Measurements from ENCODE around the gene ELOVL6. TPM values are rescaled to one million over a fixed set of nuclear protein-coding genes. Genes with fewer than 3 reads are reported as not detected.
"Not testable (repeated sequence)": the region's sequence is repeated elsewhere in the genome, so short reads cannot be mapped to it uniquely, and the experiment has no call there.

ELOVL6 gene
- total and polyA plus RNA-seq, 4 donors: 19.5 to 38.8 (median 37.5) TPM

GRCh38 chr4:110076828-110077227 lies 121.6 kb downstream of the ELOVL6 start:
- not testable (repeated sequence) for H3K27me3 ChIP-seq (ENCODE audit: control insufficient read depth in 4 of 4, insufficient read depth in 4 of 4, low read length in 3 of 4); H3K4me1 ChIP-seq (ENCODE audit: control insufficient read depth in 4 of 4, insufficient read depth in 4 of 4, low read length in 3 of 4); H3K36me3 ChIP-seq (ENCODE audit: control insufficient read depth in 4 of 4, insufficient read depth in 3 of 4, low read depth in 1 of 4, low read length in 3 of 4); H3K4me3 ChIP-seq (ENCODE audit: low read depth in 1 of 3, low read length in 3 of 3); H3K27ac ChIP-seq (ENCODE audit: low read depth in 1 of 2, low read length in 2 of 2); DNase-seq (ENCODE audit: low spot score); H3K9me3 ChIP-seq (ENCODE audit: control insufficient read depth in 4 of 4, low read length in 3 of 4); H3K9ac ChIP-seq (ENCODE audit: low read depth in 1 of 2, low read length in 2 of 2)
- 90% methylated on average over 11 of the region's 11 CpGs for WGBS

DNA sequence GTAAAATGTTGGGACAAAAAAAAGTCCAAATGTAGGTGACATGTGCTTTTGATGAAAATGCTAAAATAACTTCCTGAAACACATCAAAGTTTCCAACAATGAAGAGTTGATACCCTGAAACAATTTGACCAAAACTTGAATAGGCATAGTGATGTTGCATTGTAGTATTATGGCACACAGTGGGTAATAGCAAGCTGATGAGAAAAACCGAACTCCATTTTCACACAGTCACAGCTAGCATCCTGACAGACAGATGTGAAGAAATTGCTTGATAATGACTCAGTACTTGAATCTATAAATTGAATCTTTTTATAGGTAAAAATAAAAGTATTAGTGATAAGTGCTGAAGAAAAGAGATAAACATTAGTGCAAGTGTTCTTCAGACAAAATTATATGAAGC lies 122.5 kb downstream of the ELOVL6 start:
- no peaks in the 10 kb centered on the region for H3K27me3 ChIP-seq (ENCODE audit: control insufficient read depth in 4 of 4, insufficient read depth in 4 of 4, low read length in 3 of 4)
- WGBS: 91% methylated on average over 1 of the region's 1 CpG
- H3K36me3 ChIP-seq (ENCODE audit: control insufficient read depth in 4 of 4, insufficient read depth in 3 of 4, low read depth in 1 of 4, low read length in 3 of 4): no peaks in the 10 kb centered on the region
- no peaks in the 10 kb centered on the region for H3K9me3 ChIP-seq (ENCODE audit: control insufficient read depth in 4 of 4, low read length in 3 of 4)
- H3K4me1 ChIP-seq (ENCODE audit: control insufficient read depth in 4 of 4, insufficient read depth in 4 of 4, low read length in 3 of 4): peaks cover 0 to 5% (median 0%) of the 10 kb centered on the region in 4 donors
- H3K4me3 ChIP-seq (ENCODE audit: low read depth in 1 of 3, low read length in 3 of 3): no peak overlapping the region
- H3K9ac ChIP-seq (ENCODE audit: low read depth in 1 of 2, low read length in 2 of 2): no peak overlapping the region
- TF ChIP-seq TAF1 (conservative IDR thresholded peaks at IDR 0.05) (no peak), SP1 (IDR thresholded peaks at IDR 0.05) (no peak), HNF4G (IDR thresholded peaks at IDR 0.05) (no peak), FOXA1 (IDR thresholded peaks at IDR 0.05) (no peak), EGR1 (IDR thresholded peaks at IDR 0.05; ENCODE audit: low read depth in 2 of 2) (no peak), HNF4A (conservative IDR thresholded peaks at IDR 0.05) (no peak), RXRA (IDR thresholded peaks at IDR 0.05) (no peak), YY1 (IDR thresholded peaks at IDR 0.05) (no peak), JUND (IDR thresholded peaks at IDR 0.05) (no peak), ZBTB33 (IDR thresholded peaks at IDR 0.05) (no peak), REST (IDR thresholded peaks at IDR 0.05) (no peak), NR2F2 (IDR thresholded peaks at IDR 0.05) (no peak), RAD21 (IDR thresholded peaks at IDR 0.05) (no peak), MAX (IDR thresholded peaks at IDR 0.05) (no peak), GABPA (IDR thresholded peaks at IDR 0.05 in 1 of 2, conservative IDR thresholded peaks at IDR 0.05 in 1 of 2) (no peak), FOXA2 (IDR thresholded peaks at IDR 0.05) (no peak)
- TF ChIP-seq, protein P1, sequence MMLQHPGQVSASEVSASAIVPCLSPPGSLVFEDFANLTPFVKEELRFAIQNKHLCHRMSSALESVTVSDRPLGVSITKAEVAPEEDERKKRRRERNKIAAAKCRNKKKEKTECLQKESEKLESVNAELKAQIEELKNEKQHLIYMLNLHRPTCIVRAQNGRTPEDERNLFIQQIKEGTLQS (IDR thresholded peaks at IDR 0.05): no peak
- TF ChIP-seq, protein P2, sequence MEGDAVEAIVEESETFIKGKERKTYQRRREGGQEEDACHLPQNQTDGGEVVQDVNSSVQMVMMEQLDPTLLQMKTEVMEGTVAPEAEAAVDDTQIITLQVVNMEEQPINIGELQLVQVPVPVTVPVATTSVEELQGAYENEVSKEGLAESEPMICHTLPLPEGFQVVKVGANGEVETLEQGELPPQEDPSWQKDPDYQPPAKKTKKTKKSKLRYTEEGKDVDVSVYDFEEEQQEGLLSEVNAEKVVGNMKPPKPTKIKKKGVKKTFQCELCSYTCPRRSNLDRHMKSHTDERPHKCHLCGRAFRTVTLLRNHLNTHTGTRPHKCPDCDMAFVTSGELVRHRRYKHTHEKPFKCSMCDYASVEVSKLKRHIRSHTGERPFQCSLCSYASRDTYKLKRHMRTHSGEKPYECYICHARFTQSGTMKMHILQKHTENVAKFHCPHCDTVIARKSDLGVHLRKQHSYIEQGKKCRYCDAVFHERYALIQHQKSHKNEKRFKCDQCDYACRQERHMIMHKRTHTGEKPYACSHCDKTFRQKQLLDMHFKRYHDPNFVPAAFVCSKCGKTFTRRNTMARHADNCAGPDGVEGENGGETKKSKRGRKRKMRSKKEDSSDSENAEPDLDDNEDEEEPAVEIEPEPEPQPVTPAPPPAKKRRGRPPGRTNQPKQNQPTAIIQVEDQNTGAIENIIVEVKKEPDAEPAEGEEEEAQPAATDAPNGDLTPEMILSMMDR (IDR thresholded peaks at IDR 0.05; ENCODE audit: low read depth, low read length, missing input control): no peak
- no peak overlapping the region for H3K27ac ChIP-seq (ENCODE audit: low read depth in 1 of 2, low read length in 2 of 2)
- DNase-seq (ENCODE audit: low spot score): no peak
